ENCODE results near the gene NACC2.

Gene NACC2

DNA sequence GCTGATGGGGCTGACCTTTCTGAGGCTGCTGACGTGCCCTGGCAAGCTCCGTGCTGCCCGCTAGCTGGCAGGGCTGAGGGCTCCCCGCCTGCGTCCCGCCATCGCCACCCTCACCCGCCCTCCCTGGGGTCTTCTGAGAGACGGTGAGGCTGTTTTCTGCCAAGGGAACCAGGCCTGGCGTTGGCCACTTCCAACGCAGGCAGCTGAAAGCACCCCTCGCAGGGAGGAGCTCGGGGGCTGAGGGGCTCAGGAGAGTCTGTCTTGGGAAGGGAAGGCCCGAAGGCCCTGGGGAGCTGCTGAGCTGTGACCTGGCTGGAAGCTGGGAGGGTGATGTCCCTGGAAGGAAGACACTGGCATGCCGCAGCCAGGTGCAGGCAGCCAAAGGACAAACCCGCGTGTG is 33.3 kb upstream of the NACC2 start:
- no peak for ATAC-seq
- TF ChIP-seq ZFP30 (CRISPR knock-in tag; IDR thresholded peaks at IDR 0.05) = no peak

DNA sequence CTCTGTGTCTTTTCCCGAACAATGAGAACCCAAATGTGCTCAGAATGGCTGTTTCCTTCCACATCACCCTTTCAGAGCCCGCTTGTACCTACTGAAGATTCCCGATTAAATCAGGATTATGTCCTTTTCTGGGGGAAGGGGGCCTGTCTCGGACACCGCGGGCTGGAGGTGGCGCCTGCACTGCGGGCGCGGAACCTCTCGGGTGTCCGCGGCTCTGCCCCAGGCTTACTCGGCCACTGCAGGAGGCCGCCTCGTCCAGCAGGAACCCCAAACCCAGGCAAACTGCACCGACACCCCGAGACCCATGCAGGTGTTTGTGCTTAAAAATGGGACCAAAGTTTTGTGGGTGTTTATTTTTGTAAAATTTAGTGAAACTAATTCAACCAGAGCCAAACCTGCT is 32.2 kb upstream of the NACC2 start:
- ATAC-seq = no peak
- TF ChIP-seq, protein P1, sequence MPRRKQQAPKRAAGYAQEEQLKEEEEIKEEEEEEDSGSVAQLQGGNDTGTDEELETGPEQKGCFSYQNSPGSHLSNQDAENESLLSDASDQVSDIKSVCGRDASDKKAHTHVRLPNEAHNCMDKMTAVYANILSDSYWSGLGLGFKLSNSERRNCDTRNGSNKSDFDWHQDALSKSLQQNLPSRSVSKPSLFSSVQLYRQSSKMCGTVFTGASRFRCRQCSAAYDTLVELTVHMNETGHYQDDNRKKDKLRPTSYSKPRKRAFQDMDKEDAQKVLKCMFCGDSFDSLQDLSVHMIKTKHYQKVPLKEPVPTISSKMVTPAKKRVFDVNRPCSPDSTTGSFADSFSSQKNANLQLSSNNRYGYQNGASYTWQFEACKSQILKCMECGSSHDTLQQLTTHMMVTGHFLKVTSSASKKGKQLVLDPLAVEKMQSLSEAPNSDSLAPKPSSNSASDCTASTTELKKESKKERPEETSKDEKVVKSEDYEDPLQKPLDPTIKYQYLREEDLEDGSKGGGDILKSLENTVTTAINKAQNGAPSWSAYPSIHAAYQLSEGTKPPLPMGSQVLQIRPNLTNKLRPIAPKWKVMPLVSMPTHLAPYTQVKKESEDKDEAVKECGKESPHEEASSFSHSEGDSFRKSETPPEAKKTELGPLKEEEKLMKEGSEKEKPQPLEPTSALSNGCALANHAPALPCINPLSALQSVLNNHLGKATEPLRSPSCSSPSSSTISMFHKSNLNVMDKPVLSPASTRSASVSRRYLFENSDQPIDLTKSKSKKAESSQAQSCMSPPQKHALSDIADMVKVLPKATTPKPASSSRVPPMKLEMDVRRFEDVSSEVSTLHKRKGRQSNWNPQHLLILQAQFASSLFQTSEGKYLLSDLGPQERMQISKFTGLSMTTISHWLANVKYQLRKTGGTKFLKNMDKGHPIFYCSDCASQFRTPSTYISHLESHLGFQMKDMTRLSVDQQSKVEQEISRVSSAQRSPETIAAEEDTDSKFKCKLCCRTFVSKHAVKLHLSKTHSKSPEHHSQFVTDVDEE (CRISPR knock-in tag; IDR thresholded peaks at IDR 0.05) = no peak
- TF ChIP-seq RARB (CRISPR knock-in tag; IDR thresholded peaks at IDR 0.05) (no peak), ZNF70 (CRISPR knock-in tag; IDR thresholded peaks at IDR 0.05) (no peak), ESRRG (CRISPR knock-in tag; IDR thresholded peaks at IDR 0.05) (no peak), OSR1 (CRISPR knock-in tag; IDR thresholded peaks at IDR 0.05) (no peak), ZNF8 (CRISPR knock-in tag; IDR thresholded peaks at IDR 0.05) (no peak), TCF4 (CRISPR knock-in tag; IDR thresholded peaks at IDR 0.05; ENCODE audit: borderline replicate concordance) (no peak)
- TF ChIP-seq, protein P2, sequence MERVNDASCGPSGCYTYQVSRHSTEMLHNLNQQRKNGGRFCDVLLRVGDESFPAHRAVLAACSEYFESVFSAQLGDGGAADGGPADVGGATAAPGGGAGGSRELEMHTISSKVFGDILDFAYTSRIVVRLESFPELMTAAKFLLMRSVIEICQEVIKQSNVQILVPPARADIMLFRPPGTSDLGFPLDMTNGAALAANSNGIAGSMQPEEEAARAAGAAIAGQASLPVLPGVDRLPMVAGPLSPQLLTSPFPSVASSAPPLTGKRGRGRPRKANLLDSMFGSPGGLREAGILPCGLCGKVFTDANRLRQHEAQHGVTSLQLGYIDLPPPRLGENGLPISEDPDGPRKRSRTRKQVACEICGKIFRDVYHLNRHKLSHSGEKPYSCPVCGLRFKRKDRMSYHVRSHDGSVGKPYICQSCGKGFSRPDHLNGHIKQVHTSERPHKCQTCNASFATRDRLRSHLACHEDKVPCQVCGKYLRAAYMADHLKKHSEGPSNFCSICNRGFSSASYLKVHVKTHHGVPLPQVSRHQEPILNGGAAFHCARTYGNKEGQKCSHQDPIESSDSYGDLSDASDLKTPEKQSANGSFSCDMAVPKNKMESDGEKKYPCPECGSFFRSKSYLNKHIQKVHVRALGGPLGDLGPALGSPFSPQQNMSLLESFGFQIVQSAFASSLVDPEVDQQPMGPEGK (CRISPR knock-in tag; IDR thresholded peaks at IDR 0.05; ENCODE audit: borderline replicate concordance) = no peak
- TF ChIP-seq, protein P3, sequence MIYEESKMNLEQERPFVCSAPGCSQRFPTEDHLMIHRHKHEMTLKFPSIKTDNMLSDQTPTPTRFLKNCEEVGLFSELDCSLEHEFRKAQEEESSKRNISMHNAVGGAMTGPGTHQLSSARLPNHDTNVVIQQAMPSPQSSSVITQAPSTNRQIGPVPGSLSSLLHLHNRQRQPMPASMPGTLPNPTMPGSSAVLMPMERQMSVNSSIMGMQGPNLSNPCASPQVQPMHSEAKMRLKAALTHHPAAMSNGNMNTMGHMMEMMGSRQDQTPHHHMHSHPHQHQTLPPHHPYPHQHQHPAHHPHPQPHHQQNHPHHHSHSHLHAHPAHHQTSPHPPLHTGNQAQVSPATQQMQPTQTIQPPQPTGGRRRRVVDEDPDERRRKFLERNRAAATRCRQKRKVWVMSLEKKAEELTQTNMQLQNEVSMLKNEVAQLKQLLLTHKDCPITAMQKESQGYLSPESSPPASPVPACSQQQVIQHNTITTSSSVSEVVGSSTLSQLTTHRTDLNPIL (CRISPR knock-in tag; IDR thresholded peaks at IDR 0.05; ENCODE audit: low read depth) = no peak

DNA sequence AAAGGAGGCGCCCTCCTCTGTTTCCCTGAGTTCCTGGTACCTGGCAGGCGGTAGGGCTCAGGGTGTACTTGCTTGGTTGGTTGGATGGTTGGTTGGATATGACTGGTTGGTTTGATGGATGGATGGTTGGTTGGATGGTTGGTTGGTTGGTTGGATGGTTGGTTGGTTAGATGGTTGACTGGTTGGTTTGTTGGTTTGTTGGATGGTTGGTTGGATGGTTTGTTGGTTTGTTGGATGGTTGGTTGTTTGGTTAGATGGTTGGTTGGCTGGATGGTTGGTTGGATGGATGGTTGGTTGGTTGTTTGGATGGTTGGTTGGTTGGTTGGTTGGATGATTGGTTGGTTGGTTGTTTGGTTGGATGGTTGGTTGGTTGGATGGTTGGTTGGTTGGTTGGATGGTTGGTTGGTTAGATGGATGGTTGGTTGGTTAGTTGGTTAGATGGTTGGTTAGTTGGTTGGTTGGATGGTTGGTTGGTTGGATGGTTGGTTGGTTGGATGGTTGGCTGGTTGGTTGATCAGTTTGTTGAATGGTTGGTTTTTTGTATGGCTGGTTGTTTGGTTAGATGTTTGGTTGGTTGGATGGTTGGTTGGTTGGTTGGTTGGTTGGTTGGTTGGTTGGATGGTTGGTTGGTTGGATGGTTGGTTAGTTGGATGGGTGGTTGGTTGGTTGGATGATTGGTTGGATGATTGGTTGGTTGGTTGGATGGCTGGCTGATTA is 30.0 kb upstream of the NACC2 start:
- TF ChIP-seq TOX (CRISPR knock-in tag; IDR thresholded peaks at IDR 0.05; ENCODE audit: borderline replicate concordance) (no peak), SNAI2 (CRISPR knock-in tag; IDR thresholded peaks at IDR 0.05) (no peak), TCF4 (CRISPR knock-in tag; IDR thresholded peaks at IDR 0.05; ENCODE audit: borderline replicate concordance) (no peak), ZFP3 (CRISPR knock-in tag; IDR thresholded peaks at IDR 0.05) (no peak), PPARA (CRISPR knock-in tag; IDR thresholded peaks at IDR 0.05; ENCODE audit: borderline replicate concordance) (no peak), ZNF565 (CRISPR knock-in tag; conservative IDR thresholded peaks at IDR 0.05; ENCODE audit: low read depth) (no peak), ZNF70 (CRISPR knock-in tag; IDR thresholded peaks at IDR 0.05) (no peak), GLIS3 (CRISPR knock-in tag; IDR thresholded peaks at IDR 0.05) (no peak), CSDC2 (CRISPR knock-in tag; IDR thresholded peaks at IDR 0.05) (no peak), ZC3H10 (CRISPR knock-in tag; IDR thresholded peaks at IDR 0.05) (no peak), ZFP30 (CRISPR knock-in tag; IDR thresholded peaks at IDR 0.05) (no peak), ARNTL (CRISPR knock-in tag; IDR thresholded peaks at IDR 0.05; ENCODE audit: borderline replicate concordance, low read depth) (no peak)
- TF ChIP-seq, protein P4, sequence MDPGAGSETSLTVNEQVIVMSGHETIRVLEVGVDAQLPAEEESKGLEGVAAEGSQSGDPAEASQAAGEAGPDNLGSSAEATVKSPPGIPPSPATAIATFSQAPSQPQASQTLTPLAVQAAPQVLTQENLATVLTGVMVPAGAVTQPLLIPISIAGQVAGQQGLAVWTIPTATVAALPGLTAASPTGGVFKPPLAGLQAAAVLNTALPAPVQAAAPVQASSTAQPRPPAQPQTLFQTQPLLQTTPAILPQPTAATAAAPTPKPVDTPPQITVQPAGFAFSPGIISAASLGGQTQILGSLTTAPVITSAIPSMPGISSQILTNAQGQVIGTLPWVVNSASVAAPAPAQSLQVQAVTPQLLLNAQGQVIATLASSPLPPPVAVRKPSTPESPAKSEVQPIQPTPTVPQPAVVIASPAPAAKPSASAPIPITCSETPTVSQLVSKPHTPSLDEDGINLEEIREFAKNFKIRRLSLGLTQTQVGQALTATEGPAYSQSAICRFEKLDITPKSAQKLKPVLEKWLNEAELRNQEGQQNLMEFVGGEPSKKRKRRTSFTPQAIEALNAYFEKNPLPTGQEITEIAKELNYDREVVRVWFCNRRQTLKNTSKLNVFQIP (CRISPR knock-in tag; IDR thresholded peaks at IDR 0.05; ENCODE audit: borderline replicate concordance, low read depth) = no peak
- TF ChIP-seq, protein P3 (CRISPR knock-in tag; IDR thresholded peaks at IDR 0.05; ENCODE audit: low read depth) = no peak
- no peak for ATAC-seq
